KMS-11 (cell line): ENCODE results near the gene ZBTB20.

ENCODE experiments used
- H2AFZ ChIP-seq: fragments of 200-600 bp; sonication (generic); 2 replicates; pipeline ENCODE4 v1.6.1; 2016; ENCODE audit warnings: antibody characterized with exemption, mixed run types, low read depth
- H3K27ac ChIP-seq: fragments of 200-600 bp; sonication (generic); 2 replicates; pipeline ENCODE4 v1.6.1; 2016; ENCODE audit warnings: mild to moderate bottlenecking, mixed run types
- H3K27me3 ChIP-seq: fragments of 200-600 bp; sonication (generic); 2 replicates; pipeline ENCODE4 v1.6.1; 2017; ENCODE audit warnings: mild to moderate bottlenecking, low read depth, mixed run types, moderate library complexity; ENCODE audit not compliant: insufficient read depth
- H3K36me3 ChIP-seq: fragments of 200-600 bp; sonication (generic); 2 replicates; pipeline ENCODE4 v1.6.1; 2017; ENCODE audit warnings: mild to moderate bottlenecking, mixed run types; ENCODE audit not compliant: insufficient read depth
- H3K4me1 ChIP-seq: fragments of 200-600 bp; sonication (generic); 2 replicates; pipeline ENCODE4 v1.6.1; 2016; ENCODE audit warnings: mild to moderate bottlenecking, low read depth, mixed run types; ENCODE audit not compliant: poor library complexity, severe bottlenecking
- H3K4me2 ChIP-seq: fragments of 200-600 bp; sonication (generic); 2 replicates; pipeline ENCODE4 v1.7.0; 2016; ENCODE audit warnings: mild to moderate bottlenecking, mixed run types
- H3K4me3 ChIP-seq: fragments of 200-600 bp; sonication (generic); IDR thresholded peaks from 2 replicates; pipeline ENCODE4 v1.6.1; 2017; ENCODE audit warnings: low read depth, low read length, mixed read lengths; ENCODE audit not compliant: insufficient read depth
- H3K79me2 ChIP-seq: fragments of 200-600 bp; sonication (generic); 2 replicates; pipeline ENCODE4 v1.6.1; 2016; ENCODE audit warnings: low read depth, mixed run types; ENCODE audit not compliant: insufficient read depth
- H3K9ac ChIP-seq: fragments of 200-600 bp; sonication (generic); 2 replicates; pipeline ENCODE4 v1.6.1; 2016; ENCODE audit warnings: mild to moderate bottlenecking, mixed run types
- H4K20me1 ChIP-seq: fragments of 200-600 bp; sonication (generic); 2 replicates; pipeline ENCODE4 v1.6.1; 2016; ENCODE audit warnings: mild to moderate bottlenecking, mixed run types; ENCODE audit not compliant: insufficient read depth
- TF ChIP-seq, protein P1 (sequence below): fragments of 200-600 bp; sonication (generic); conservative IDR thresholded peaks from 2 replicates; pipeline ENCODE4 v1.6.1; 2017; ENCODE audit warnings: low read depth, mild to moderate bottlenecking, antibody characterized with exemption, low read length, moderate library complexity, mixed read lengths

Gene ZBTB20

GRCh38 chr3:114408736-114409670, 738.1 kb downstream of the ZBTB20 start:
- Histone ChIP-seq H3K36me3 (no peaks in the 10 kb centered on the region), H2AFZ (no peak overlapping the region), H3K27me3 (no peaks in the 10 kb centered on the region), H3K4me3 (no peak overlapping the region), H3K9ac (no peak overlapping the region), H3K4me1 (no peaks in the 10 kb centered on the region), H3K4me2 (no peak overlapping the region), H3K27ac (no peak overlapping the region), H4K20me1 (no peaks in the 10 kb centered on the region), H3K79me2 (no peaks in the 10 kb centered on the region)
- TF ChIP-seq, protein P1, sequence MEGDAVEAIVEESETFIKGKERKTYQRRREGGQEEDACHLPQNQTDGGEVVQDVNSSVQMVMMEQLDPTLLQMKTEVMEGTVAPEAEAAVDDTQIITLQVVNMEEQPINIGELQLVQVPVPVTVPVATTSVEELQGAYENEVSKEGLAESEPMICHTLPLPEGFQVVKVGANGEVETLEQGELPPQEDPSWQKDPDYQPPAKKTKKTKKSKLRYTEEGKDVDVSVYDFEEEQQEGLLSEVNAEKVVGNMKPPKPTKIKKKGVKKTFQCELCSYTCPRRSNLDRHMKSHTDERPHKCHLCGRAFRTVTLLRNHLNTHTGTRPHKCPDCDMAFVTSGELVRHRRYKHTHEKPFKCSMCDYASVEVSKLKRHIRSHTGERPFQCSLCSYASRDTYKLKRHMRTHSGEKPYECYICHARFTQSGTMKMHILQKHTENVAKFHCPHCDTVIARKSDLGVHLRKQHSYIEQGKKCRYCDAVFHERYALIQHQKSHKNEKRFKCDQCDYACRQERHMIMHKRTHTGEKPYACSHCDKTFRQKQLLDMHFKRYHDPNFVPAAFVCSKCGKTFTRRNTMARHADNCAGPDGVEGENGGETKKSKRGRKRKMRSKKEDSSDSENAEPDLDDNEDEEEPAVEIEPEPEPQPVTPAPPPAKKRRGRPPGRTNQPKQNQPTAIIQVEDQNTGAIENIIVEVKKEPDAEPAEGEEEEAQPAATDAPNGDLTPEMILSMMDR, result no peak

- Histone ChIP-seq H3K4me3 (no peak overlapping the region), H3K27me3 (no peaks in the 10 kb centered on the region), H3K4me2 (no peak overlapping the region), H3K27ac (no peak overlapping the region), H3K4me1 (no peaks in the 10 kb centered on the region), H4K20me1 (no peaks in the 10 kb centered on the region), H3K79me2 (no peaks in the 10 kb centered on the region), H2AFZ (no peak overlapping the region), H3K9ac (no peak overlapping the region), H3K36me3 (no peaks in the 10 kb centered on the region)
- TF ChIP-seq, protein P1, result no peak
These were observed 740.2 kb downstream of the ZBTB20 start for GRCh38 chr3:114406922-114407321.

- H3K4me1 ChIP-seq, result no peaks in the 10 kb centered on the region
- no peak overlapping the region for H3K4me3 ChIP-seq
- no peaks in the 10 kb centered on the region for H3K36me3 ChIP-seq
- no peak overlapping the region for H2AFZ ChIP-seq
- TF ChIP-seq, protein P1, result no peak
- no peaks in the 10 kb centered on the region for H3K79me2 ChIP-seq
- H3K27ac ChIP-seq, result no peak overlapping the region
- no peaks in the 10 kb centered on the region for H4K20me1 ChIP-seq
- H3K27me3 ChIP-seq, result no peaks in the 10 kb centered on the region
- no peak overlapping the region for H3K4me2 ChIP-seq
- no peak overlapping the region for H3K9ac ChIP-seq
These were observed 740.8 kb downstream of the ZBTB20 start for GRCh38 chr3:114406286-114406685.

DNA sequence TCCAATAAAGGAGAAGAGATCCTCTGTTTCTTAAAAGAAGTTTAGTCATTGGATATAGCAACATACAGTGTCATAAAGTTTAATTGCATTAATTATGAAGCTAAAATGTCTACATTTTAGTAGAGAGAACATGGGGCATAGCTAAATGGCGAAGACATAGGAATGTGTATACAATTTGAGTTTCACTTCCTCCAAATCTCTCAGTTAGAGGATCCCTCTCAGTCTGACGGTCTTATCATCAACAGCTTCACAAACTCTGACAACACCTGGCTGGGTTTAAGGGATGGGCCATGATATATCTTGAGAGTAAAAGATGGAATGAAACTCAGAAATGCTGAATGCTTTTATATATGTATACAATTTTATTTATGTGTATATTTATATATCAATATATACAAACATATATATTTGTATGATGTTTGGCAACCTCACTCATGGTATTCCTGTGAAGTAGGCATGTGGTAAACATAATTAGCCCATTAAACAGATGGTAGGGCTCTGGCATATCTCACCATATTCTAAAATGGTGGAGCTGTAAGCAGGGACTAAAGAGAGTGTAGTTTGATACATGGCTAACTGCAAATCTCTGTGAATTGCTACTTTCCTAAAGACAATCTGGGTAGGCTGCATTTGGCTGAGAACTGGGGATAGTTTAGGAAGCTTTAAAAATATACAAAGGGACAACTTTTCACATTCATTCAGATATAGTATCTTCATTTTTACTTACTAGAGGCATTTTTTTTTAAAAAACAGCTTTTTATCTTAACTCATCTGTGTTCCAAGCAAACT, 741.7 kb downstream of the ZBTB20 start:
- no peak overlapping the region for H2AFZ ChIP-seq
- no peak overlapping the region for H3K4me3 ChIP-seq
- H3K27me3 ChIP-seq, result no peaks in the 10 kb centered on the region
- H3K9ac ChIP-seq, result no peak overlapping the region
- H4K20me1 ChIP-seq, result no peaks in the 10 kb centered on the region
- no peak overlapping the region for H3K27ac ChIP-seq
- H3K36me3 ChIP-seq, result no peaks in the 10 kb centered on the region
- H3K79me2 ChIP-seq, result no peaks in the 10 kb centered on the region
- TF ChIP-seq, protein P1, result no peak
- no peak overlapping the region for H3K4me2 ChIP-seq
- no peaks in the 10 kb centered on the region for H3K4me1 ChIP-seq
